ENCODE data around the gene MMP24OS.

MMP24OS gene

GRCh38 chr20:35306931-35307517, 29.1 kb upstream of the MMP24OS start:
- DNase-seq (ENCODE audit: low spot score), result peak; percentile 53

GRCh38 chr20:35305682-35306556, 28.0 kb upstream of the MMP24OS start:
- no peak for DNase-seq (ENCODE audit: low spot score)

- no peak for DNase-seq (ENCODE audit: low spot score)
Measured at GRCh38 chr20:35304956-35305355, 27.0 kb upstream of the MMP24OS start.

GRCh38 chr20:35303735-35304491, 26.0 kb upstream of the MMP24OS start:
- peak; percentile 86 for DNase-seq (ENCODE audit: low spot score)

- DNase-seq (ENCODE audit: low spot score), result no peak
Measured at GRCh38 chr20:35303382-35303734, 25.4 kb upstream of the MMP24OS start.

- no peak for DNase-seq (ENCODE audit: low spot score)
Measured at GRCh38 chr20:35302421-35303335, 24.8 kb upstream of the MMP24OS start.

GRCh38 chr20:35301426-35301825, 23.5 kb upstream of the MMP24OS start:
- no peak for DNase-seq (ENCODE audit: low spot score)

GRCh38 chr20:35300469-35301262, 22.7 kb upstream of the MMP24OS start:
- DNase-seq (ENCODE audit: low spot score), result no peak

- no peak for DNase-seq (ENCODE audit: low spot score)
Measured at GRCh38 chr20:35299780-35300179, 21.9 kb upstream of the MMP24OS start.

GRCh38 chr20:35298264-35298663, 20.3 kb upstream of the MMP24OS start:
- no peak for DNase-seq (ENCODE audit: low spot score)

GRCh38 chr20:35297740-35298139, 19.8 kb upstream of the MMP24OS start:
- no peak for DNase-seq (ENCODE audit: low spot score)

- DNase-seq (ENCODE audit: low spot score), result no peak
Measured at GRCh38 chr20:35297155-35297554, 19.2 kb upstream of the MMP24OS start.

GRCh38 chr20:35296101-35296554, 18.2 kb upstream of the MMP24OS start:
- DNase-seq (ENCODE audit: low spot score), result no peak

- DNase-seq (ENCODE audit: low spot score), result no peak
Measured at GRCh38 chr20:35295674-35296073, 17.8 kb upstream of the MMP24OS start.

GRCh38 chr20:35295058-35295457, 17.1 kb upstream of the MMP24OS start:
- DNase-seq (ENCODE audit: low spot score), result no peak

- no peak for DNase-seq (ENCODE audit: low spot score)
Measured at GRCh38 chr20:35294293-35294685, 16.4 kb upstream of the MMP24OS start.

GRCh38 chr20:35293303-35294292, 15.7 kb upstream of the MMP24OS start:
- DNase-seq (ENCODE audit: low spot score), result no peak

- DNase-seq (ENCODE audit: low spot score), result no peak
Measured at GRCh38 chr20:35292504-35293285, 14.8 kb upstream of the MMP24OS start.
